Large intestine (tissue), 3 donors: ENCODE results near the gene CCND1. TPM values are rescaled to one million over a fixed set of nuclear protein-coding genes. Genes with fewer than 3 reads are reported as not detected.
"Not testable (repeated sequence)": the region's sequence is repeated elsewhere in the genome, so short reads cannot be mapped to it uniquely, and the experiment has no call there.

ENCODE experiments used
- DNase-seq, 2 donors: peaks; one replicate each; pipeline versions ENCODE4 v3.0.0 to v3.0.0-alpha.2; 2013
- H3K27ac ChIP-seq: one replicate; pipeline ENCODE4 v1.5.1; 2013; ENCODE audit warnings: low read length
- H3K27me3 ChIP-seq: 2 replicates; pipeline ENCODE4 v1.6.1; 2013; ENCODE audit warnings: low read length; ENCODE audit not compliant: control insufficient read depth, insufficient read depth
- H3K36me3 ChIP-seq: 2 replicates; pipeline ENCODE4 v1.6.1; 2013; ENCODE audit warnings: low read length; ENCODE audit not compliant: control insufficient read depth, insufficient read depth
- H3K4me1 ChIP-seq: one replicate; pipeline ENCODE4 v1.6.1; 2013; ENCODE audit warnings: low read length; ENCODE audit not compliant: control insufficient read depth, insufficient read depth
- H3K4me3 ChIP-seq: one replicate; pipeline ENCODE4 v1.5.1; 2013; ENCODE audit warnings: low read length
- H3K9me3 ChIP-seq: one replicate; pipeline ENCODE4 v1.6.1; 2013; ENCODE audit warnings: mild to moderate bottlenecking, low read depth, low read length, moderate library complexity; ENCODE audit not compliant: control insufficient read depth
- WGBS: methylation state at CpG from one replicate; pipeline ENCODE4 v1.1.5; 2013; ENCODE audit warnings: low lambda C conversion rate; ENCODE audit not compliant: insufficient coverage; 5-methylcytosine and 5-hydroxymethylcytosine counted together
- polyA plus RNA-seq: library from polyadenylated mRNA; unstranded; fragments of 120-200 nt; gene quantifications from one replicate; pipeline ENCODE4 v1.2.1, GENCODE V29; 2013

Gene CCND1
- polyA plus RNA-seq, 1 donor, result 74.0 TPM

- Histone ChIP-seq H3K4me3 (no peak overlapping the region), H3K27ac (no peak overlapping the region), H3K36me3 (no peaks in the 10 kb centered on the region), H3K9me3 (peaks cover 3% of the 10 kb centered on the region), H3K4me1 (no peaks in the 10 kb centered on the region), H3K27me3 (peaks cover 3% of the 10 kb centered on the region)
- no peak for DNase-seq
Measured at GRCh38 chr11:69692422-69692821, 51.5 kb downstream of the CCND1 start.

GRCh38 chr11:69694781-69695180, 53.8 kb downstream of the CCND1 start:
- DNase-seq, result no peak
- no peaks in the 10 kb centered on the region for H3K36me3 ChIP-seq
- no peak overlapping the region for H3K4me3 ChIP-seq
- H3K9me3 ChIP-seq, result peaks cover 3% of the 10 kb centered on the region
- H3K27ac ChIP-seq, result no peak overlapping the region
- WGBS, result no CpG with 5 or more reads among the region's 10 CpGs
- H3K27me3 ChIP-seq, result peaks cover 3% of the 10 kb centered on the region
- H3K4me1 ChIP-seq, result no peaks in the 10 kb centered on the region

- H3K4me3 ChIP-seq, result no peak overlapping the region
- no peak overlapping the region for H3K27ac ChIP-seq
- H3K27me3 ChIP-seq, result peaks cover 3% of the 10 kb centered on the region
- 100% methylated on average over 1 of the region's 7 CpGs for WGBS
- H3K4me1 ChIP-seq, result peaks cover 4% of the 10 kb centered on the region
- peaks cover 3% of the 10 kb centered on the region for H3K9me3 ChIP-seq
- H3K36me3 ChIP-seq, result no peaks in the 10 kb centered on the region
- DNase-seq, result no peak
Measured at GRCh38 chr11:69695581-69695980, 54.6 kb downstream of the CCND1 start.

GRCh38 chr11:69695995-69696394, 55.0 kb downstream of the CCND1 start:
- not testable (repeated sequence) for H3K4me3 ChIP-seq, H3K4me1 ChIP-seq, H3K36me3 ChIP-seq, DNase-seq, H3K27me3 ChIP-seq, H3K27ac ChIP-seq, H3K9me3 ChIP-seq
- no CpG with 5 or more reads among the region's 6 CpGs for WGBS

GRCh38 chr11:69696749-69697468, 56.0 kb downstream of the CCND1 start:
- H3K27me3 ChIP-seq, result peaks cover 12% of the 10 kb centered on the region

GRCh38 chr11:69697469-69697843, 56.5 kb downstream of the CCND1 start:
- Histone ChIP-seq H3K36me3 (no peaks in the 10 kb centered on the region), H3K4me3 (no peak overlapping the region), H3K27ac (no peak overlapping the region), H3K4me1 (peaks cover 19% of the 10 kb centered on the region), H3K27me3 (peaks cover 17% of the 10 kb centered on the region), H3K9me3 (no peaks in the 10 kb centered on the region)
- no peak for DNase-seq
- WGBS, result no CpG with 5 or more reads among the region's 8 CpGs

More at GRCh38 chr11:69696749-69697468, 56.0 kb downstream of the CCND1 start:
- H3K27ac ChIP-seq, result no peak overlapping the region
- DNase-seq, result no peak
- H3K4me3 ChIP-seq, result no peak overlapping the region
- no peaks in the 10 kb centered on the region for H3K36me3 ChIP-seq
- H3K4me1 ChIP-seq, result peaks cover 17% of the 10 kb centered on the region
- peaks cover 3% of the 10 kb centered on the region for H3K9me3 ChIP-seq
- no CpG with 5 or more reads among the region's 15 CpGs for WGBS

GRCh38 chr11:69697861-69698260, 56.9 kb downstream of the CCND1 start:
- H3K27ac ChIP-seq, result no peak overlapping the region
- H3K9me3 ChIP-seq, result no peaks in the 10 kb centered on the region
- H3K4me1 ChIP-seq, result peaks cover 22% of the 10 kb centered on the region
- WGBS, result no CpG with 5 or more reads among the region's 10 CpGs
- DNase-seq, result no peak
- no peak overlapping the region for H3K4me3 ChIP-seq
- peaks cover 21% of the 10 kb centered on the region for H3K27me3 ChIP-seq
- no peaks in the 10 kb centered on the region for H3K36me3 ChIP-seq

- peaks cover 26% of the 10 kb centered on the region for H3K4me1 ChIP-seq
- no peaks in the 10 kb centered on the region for H3K36me3 ChIP-seq
- peaks cover 26% of the 10 kb centered on the region for H3K27me3 ChIP-seq
- no peak overlapping the region for H3K4me3 ChIP-seq
- H3K9me3 ChIP-seq, result peaks cover 4% of the 10 kb centered on the region
- no peak overlapping the region for H3K27ac ChIP-seq
- no CpG with 5 or more reads among the region's 2 CpGs for WGBS
- no peak for DNase-seq
Measured at GRCh38 chr11:69698362-69698761, 57.4 kb downstream of the CCND1 start.

GRCh38 chr11:69699213-69699612, 58.3 kb downstream of the CCND1 start:
- H3K27ac ChIP-seq, result no peak overlapping the region
- H3K4me1 ChIP-seq, result peaks cover 27% of the 10 kb centered on the region
- peaks cover 4% of the 10 kb centered on the region for H3K9me3 ChIP-seq
- WGBS, result no CpG with 5 or more reads among the region's 13 CpGs
- no peaks in the 10 kb centered on the region for H3K36me3 ChIP-seq
- H3K27me3 ChIP-seq, result peaks cover 34% of the 10 kb centered on the region
- no peak overlapping the region for H3K4me3 ChIP-seq
- DNase-seq, result no peak

- H3K36me3 ChIP-seq, result no peaks in the 10 kb centered on the region
- 94% methylated on average over 2 of the region's 20 CpGs for WGBS
- H3K27ac ChIP-seq, result peak overlapping the region; percentile 30
- peaks cover 4% of the 10 kb centered on the region for H3K9me3 ChIP-seq
- H3K27me3 ChIP-seq, result peaks cover 46% of the 10 kb centered on the region
- peak; percentile 79 to 92 for DNase-seq
- H3K4me1 ChIP-seq, result peaks cover 38% of the 10 kb centered on the region
- no peak overlapping the region for H3K4me3 ChIP-seq
Measured at GRCh38 chr11:69700278-69701140, 59.6 kb downstream of the CCND1 start.
